Endothelial cell (in vitro differentiated cells): ENCODE results near the gene SCPEP1. TPM values are rescaled to one million over a fixed set of nuclear protein-coding genes. Genes with fewer than 3 reads are reported as not detected.

Experiments used
- DNase-seq: peaks from one replicate; pipeline ENCODE4 v3.0.0; 2021; ENCODE audit warnings: low spot score
- H3K27ac Mint-ChIP-seq: one replicate; pipeline ENCODE4 v1.8.0; 2021; ENCODE audit warnings: mixed read lengths, inconsistent platforms; ENCODE audit not compliant: unreplicated experiment
- H3K27me3 Mint-ChIP-seq: one replicate; pipeline ENCODE4 v1.8.0; 2021; ENCODE audit warnings: mild to moderate bottlenecking, moderate library complexity, mixed read lengths, inconsistent platforms; ENCODE audit not compliant: unreplicated experiment
- H3K36me3 Mint-ChIP-seq: one replicate; pipeline ENCODE4 v1.8.0; 2021; ENCODE audit warnings: mild to moderate bottlenecking, low read depth, mixed read lengths, inconsistent platforms; ENCODE audit not compliant: unreplicated experiment
- H3K4me1 Mint-ChIP-seq: one replicate; pipeline ENCODE4 v1.8.0; 2021; ENCODE audit warnings: mild to moderate bottlenecking, mixed read lengths, inconsistent platforms; ENCODE audit not compliant: unreplicated experiment
- H3K4me3 Mint-ChIP-seq: one replicate; pipeline ENCODE4 v1.8.0; 2021; ENCODE audit warnings: mild to moderate bottlenecking, mixed read lengths, inconsistent platforms; ENCODE audit not compliant: unreplicated experiment
- H3K9me3 Mint-ChIP-seq: one replicate; pipeline ENCODE4 v1.8.0; 2021; ENCODE audit warnings: mixed read lengths, inconsistent platforms; ENCODE audit not compliant: unreplicated experiment
- total RNA-seq: library from RNA; stranded (reverse); fragmentation: NEBNext Ultra II Directional; extraction: Animal tissue kit (Norgen Biotek cat#: 25700); gene quantifications from one replicate; pipeline ENCODE4 v1.2.1, GENCODE V29; 2021; ENCODE audit not compliant: unreplicated experiment
- TF ChIP-seq, protein P1 (sequence below): fragments of 200-600 bp; sonication (generic); IDR thresholded peaks from one replicate; pipeline ENCODE4 v1.5.0; 2021; ENCODE audit warnings: antibody characterized with exemption; ENCODE audit not compliant: unreplicated experiment

Gene SCPEP1
- total RNA-seq, 1 donor from 2014 or later, result 29.8 TPM

DNA sequence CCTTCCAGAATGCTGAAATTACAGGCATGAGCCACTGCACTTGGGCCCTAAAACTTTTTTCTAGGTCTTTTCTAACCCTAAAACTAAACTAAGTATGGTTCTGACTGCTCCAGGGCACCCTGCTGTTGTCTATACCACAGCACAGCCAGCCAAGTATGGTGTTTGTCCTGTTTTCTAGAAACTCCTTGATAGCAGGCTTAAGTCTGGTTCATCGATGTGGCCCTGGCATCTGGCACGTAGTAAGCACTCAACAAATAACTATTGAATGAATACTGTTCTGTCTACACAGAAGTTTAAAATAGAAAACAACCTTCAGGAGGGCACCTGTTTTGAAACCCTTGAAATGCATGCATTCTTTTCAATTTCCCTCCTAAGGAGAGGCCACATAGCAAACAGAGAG lies 62.6 kb downstream of the SCPEP1 start:
- Mint-ChIP-seq H3K9me3 (no peaks in the 10 kb centered on the region), H3K4me1 (no peaks in the 10 kb centered on the region), H3K27me3 (peaks cover 3% of the 10 kb centered on the region), H3K36me3 (no peaks in the 10 kb centered on the region), H3K27ac (no peak overlapping the region), H3K4me3 (no peak overlapping the region)
- TF ChIP-seq, protein P1, sequence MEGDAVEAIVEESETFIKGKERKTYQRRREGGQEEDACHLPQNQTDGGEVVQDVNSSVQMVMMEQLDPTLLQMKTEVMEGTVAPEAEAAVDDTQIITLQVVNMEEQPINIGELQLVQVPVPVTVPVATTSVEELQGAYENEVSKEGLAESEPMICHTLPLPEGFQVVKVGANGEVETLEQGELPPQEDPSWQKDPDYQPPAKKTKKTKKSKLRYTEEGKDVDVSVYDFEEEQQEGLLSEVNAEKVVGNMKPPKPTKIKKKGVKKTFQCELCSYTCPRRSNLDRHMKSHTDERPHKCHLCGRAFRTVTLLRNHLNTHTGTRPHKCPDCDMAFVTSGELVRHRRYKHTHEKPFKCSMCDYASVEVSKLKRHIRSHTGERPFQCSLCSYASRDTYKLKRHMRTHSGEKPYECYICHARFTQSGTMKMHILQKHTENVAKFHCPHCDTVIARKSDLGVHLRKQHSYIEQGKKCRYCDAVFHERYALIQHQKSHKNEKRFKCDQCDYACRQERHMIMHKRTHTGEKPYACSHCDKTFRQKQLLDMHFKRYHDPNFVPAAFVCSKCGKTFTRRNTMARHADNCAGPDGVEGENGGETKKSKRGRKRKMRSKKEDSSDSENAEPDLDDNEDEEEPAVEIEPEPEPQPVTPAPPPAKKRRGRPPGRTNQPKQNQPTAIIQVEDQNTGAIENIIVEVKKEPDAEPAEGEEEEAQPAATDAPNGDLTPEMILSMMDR, result no peak
- DNase-seq, result no peak

- no peaks in the 10 kb centered on the region for H3K36me3 Mint-ChIP-seq
- no peak overlapping the region for H3K27ac Mint-ChIP-seq
- H3K27me3 Mint-ChIP-seq, result peaks cover 3% of the 10 kb centered on the region
- TF ChIP-seq, protein P1, result no peak
- no peaks in the 10 kb centered on the region for H3K4me1 Mint-ChIP-seq
- no peak for DNase-seq
- H3K9me3 Mint-ChIP-seq, result no peaks in the 10 kb centered on the region
- no peak overlapping the region for H3K4me3 Mint-ChIP-seq
Measured at GRCh38 chr17:57043276-57043675, 65.3 kb downstream of the SCPEP1 start.

DNA sequence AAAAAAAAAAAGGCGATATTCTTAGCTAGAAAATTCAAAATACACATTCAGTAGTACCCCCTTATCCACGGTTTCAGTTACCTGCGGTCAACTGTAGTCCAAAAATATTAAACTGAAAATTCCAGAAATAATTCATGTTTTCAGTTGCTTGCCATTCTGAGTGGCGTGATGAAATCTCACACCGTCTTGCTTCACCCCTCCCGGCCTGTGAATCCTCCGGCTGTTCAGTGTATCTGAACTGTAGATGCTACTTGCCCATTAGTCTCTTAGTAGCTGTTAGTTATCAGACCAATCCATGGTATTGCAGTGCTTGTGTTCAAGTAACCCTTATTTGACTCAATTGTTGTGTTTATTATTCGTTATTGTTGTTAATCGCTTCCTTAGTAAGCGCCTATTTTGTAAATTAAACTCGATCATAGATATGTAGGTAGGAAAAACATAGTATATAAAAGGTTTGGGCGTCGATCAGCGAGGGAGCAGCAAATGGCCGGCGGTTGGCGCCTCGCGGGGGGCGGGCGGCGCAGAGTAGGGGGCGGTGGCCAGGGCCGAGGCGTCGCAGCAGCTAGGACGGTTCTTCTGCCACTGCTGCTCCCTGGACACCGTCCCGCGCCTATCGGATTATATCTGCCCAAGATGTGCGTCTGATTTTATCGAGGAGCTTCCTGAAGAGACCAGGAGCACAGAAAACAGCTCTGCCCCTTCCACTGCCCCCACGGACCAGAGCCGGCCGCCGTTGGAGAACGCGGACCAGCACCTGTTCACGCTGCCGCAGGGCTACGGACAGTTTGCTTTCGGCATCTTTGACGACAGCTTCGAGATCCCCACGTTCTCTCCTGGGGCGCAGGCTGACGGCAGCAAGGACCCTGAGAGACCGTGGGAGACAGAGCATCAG lies 67.3 kb downstream of the SCPEP1 start:
- Mint-ChIP-seq H3K27me3 (peaks cover 3% of the 10 kb centered on the region), H3K9me3 (no peaks in the 10 kb centered on the region), H3K36me3 (no peaks in the 10 kb centered on the region), H3K27ac (no peak overlapping the region), H3K4me1 (no peaks in the 10 kb centered on the region), H3K4me3 (no peak overlapping the region)
- TF ChIP-seq, protein P1, result no peak
- DNase-seq, result no peak

- Mint-ChIP-seq H3K27me3 (peaks cover 2% of the 10 kb centered on the region), H3K36me3 (no peaks in the 10 kb centered on the region)
Measured at GRCh38 chr17:57045868-57046704, 68.2 kb downstream of the SCPEP1 start.

More at GRCh38 chr17:57045868-57046704, 68.2 kb downstream of the SCPEP1 start:
- DNase-seq, result no peak
- H3K27ac Mint-ChIP-seq, result no peak overlapping the region
- H3K4me3 Mint-ChIP-seq, result no peak overlapping the region
- TF ChIP-seq, protein P1, result no peak
- H3K9me3 Mint-ChIP-seq, result no peaks in the 10 kb centered on the region
- H3K4me1 Mint-ChIP-seq, result no peaks in the 10 kb centered on the region
